HL-60 (cell line): ENCODE data around the gene RFX1.

Experiments
- DNase-seq, 2 experiments: peaks; one replicate each; pipeline ENCODE4 v3.0.0-alpha.2; 2010 to 2020; ENCODE audit warnings: low read depth in 1 of 2, low spot score in 1 of 2
- H3K27ac ChIP-seq: fragments of 250-450 bp; sonication (Bioruptor Pico); replicated peaks from 2 replicates; pipeline ENCODE4 v1.5.1; 2020; ENCODE audit warnings: mild to moderate bottlenecking, moderate library complexity
- H3K27me3 ChIP-seq: fragments of 250-450 bp; sonication (Bioruptor Pico); 2 replicates; pipeline ENCODE4 v1.5.1; 2021; ENCODE audit warnings: mild to moderate bottlenecking, moderate library complexity; ENCODE audit not compliant: insufficient read depth, poor library complexity, severe bottlenecking
- H3K4me3 ChIP-seq: replicated peaks from 2 replicates; pipeline ENCODE4 v1.5.1; 2011; ENCODE audit warnings: mild to moderate bottlenecking, control low read depth, low read length; ENCODE audit not compliant: insufficient read depth
- GABPA ChIP-seq: IDR thresholded peaks from 2 replicates; pipeline ENCODE4 v1.6.1; 2012; ENCODE audit warnings: low read depth
- POLR2AphosphoS5 ChIP-seq: IDR thresholded peaks from 2 replicates; pipeline ENCODE4 v1.6.1; 2012; ENCODE audit warnings: low read depth
- REST ChIP-seq: IDR thresholded peaks from 2 replicates; pipeline ENCODE4 v1.6.1; 2012; ENCODE audit warnings: low read depth; ENCODE audit not compliant: insufficient replicate concordance
- SPI1 ChIP-seq: IDR thresholded peaks from 2 replicates; pipeline ENCODE4 v1.6.1; 2012; ENCODE audit warnings: low read depth, mild to moderate bottlenecking, borderline replicate concordance
- TF ChIP-seq, protein P1 (sequence below): IDR thresholded peaks from one replicate; pipeline ENCODE4 v1.5.1; 2011; ENCODE audit warnings: low read length, control low read depth, inconsistent platforms; ENCODE audit not compliant: insufficient read depth

The RFX1 gene

DNA sequence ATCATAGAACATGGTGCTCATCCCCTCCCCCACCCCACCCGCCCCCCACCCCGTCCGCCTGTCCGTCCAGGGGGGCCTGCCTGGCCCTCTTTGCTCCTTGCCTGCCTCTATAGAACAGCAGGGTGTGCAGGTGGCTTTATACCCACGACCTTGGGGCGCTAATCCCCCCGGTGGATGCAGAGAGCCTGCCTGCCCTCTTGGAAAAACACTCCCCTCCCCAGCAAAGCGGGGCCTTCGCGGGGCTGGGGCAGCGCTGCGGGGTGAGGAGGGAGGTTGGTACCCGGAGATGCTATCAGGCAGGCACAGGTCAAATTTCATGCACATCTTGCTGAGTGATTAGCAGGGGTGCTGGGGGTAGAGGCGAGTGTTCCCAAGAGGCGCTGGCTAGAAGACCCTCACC lies 21.9 kb downstream of the RFX1 start:
- H3K4me3 ChIP-seq, result no peak overlapping the region
- no peaks in the 10 kb centered on the region for H3K27me3 ChIP-seq
- no peak for DNase-seq
- TF ChIP-seq, protein P1, sequence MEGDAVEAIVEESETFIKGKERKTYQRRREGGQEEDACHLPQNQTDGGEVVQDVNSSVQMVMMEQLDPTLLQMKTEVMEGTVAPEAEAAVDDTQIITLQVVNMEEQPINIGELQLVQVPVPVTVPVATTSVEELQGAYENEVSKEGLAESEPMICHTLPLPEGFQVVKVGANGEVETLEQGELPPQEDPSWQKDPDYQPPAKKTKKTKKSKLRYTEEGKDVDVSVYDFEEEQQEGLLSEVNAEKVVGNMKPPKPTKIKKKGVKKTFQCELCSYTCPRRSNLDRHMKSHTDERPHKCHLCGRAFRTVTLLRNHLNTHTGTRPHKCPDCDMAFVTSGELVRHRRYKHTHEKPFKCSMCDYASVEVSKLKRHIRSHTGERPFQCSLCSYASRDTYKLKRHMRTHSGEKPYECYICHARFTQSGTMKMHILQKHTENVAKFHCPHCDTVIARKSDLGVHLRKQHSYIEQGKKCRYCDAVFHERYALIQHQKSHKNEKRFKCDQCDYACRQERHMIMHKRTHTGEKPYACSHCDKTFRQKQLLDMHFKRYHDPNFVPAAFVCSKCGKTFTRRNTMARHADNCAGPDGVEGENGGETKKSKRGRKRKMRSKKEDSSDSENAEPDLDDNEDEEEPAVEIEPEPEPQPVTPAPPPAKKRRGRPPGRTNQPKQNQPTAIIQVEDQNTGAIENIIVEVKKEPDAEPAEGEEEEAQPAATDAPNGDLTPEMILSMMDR, result no peak
- no peak overlapping the region for H3K27ac ChIP-seq

GRCh38 chr19:13983213-13983889 lies 22.8 kb downstream of the RFX1 start:
- no peak overlapping the region for H3K4me3 ChIP-seq
- no peak overlapping the region for H3K27ac ChIP-seq
- no peaks in the 10 kb centered on the region for H3K27me3 ChIP-seq
- TF ChIP-seq GABPA (no peak), REST (no peak), POLR2AphosphoS5 (no peak), SPI1 (no peak)
- TF ChIP-seq, protein P1, result no peak
- no peak for DNase-seq

DNA sequence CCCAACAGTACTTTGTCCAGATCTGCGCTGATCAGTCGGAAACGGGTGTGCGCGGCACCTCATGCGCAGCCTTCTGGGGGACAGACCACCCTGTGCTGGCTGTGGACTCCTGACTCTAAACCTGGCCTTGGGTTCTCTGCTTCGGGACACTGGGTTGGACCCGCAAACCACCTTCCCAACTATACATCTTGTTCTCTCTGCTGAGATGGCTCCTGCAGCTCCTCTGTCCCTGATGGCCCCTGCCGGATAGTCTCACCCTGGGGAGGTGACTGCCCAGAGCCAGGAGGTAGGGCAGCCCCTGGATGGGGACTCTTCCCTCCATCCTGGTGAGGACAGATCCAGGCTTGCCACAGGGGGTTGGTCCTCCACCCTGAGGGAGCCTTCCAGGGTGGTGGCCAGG lies 23.3 kb downstream of the RFX1 start:
- no peak for TF ChIP-seq SPI1
- DNase-seq, result no peak
- Histone ChIP-seq H3K27me3 (no peaks in the 10 kb centered on the region), H3K4me3 (no peak overlapping the region), H3K27ac (no peak overlapping the region)

DNA sequence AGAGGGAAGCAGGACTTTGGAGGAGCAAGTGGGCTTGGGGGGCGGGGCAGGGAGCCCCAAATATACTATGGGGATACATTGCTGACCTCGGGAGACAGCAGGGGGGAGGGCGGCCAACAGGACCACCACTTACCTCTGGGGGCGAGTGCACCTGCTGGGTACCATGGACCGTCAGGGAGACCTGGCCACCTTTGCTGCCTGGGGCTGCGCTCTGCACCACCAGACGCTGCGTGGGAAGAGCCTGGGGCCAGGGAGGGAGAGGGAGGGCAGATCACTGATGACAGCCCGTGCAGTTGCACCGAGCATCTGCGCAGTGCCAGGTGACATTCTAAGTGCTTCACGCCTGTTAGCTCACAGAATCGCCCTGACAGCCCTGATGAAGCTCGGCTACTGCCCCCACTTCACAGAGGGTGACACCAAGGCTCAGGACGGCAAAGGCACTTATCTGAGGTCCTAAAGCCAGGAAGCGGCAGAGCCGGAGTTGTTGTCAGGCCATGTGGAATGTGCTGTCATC lies 24.1 kb downstream of the RFX1 start:
- Histone ChIP-seq H3K27ac (no peak overlapping the region), H3K27me3 (no peaks in the 10 kb centered on the region), H3K4me3 (no peak overlapping the region)
- no peak for TF ChIP-seq SPI1
- no peak for TF ChIP-seq REST
- TF ChIP-seq POLR2AphosphoS5, result no peak
- TF ChIP-seq GABPA, result no peak
- TF ChIP-seq, protein P1, result no peak
- DNase-seq, result no peak
